GOT3 (cell line): Measurements from ENCODE around the gene GRPEL1.

Source experiments
- DNase-seq: peaks from one replicate; lab custom pipeline; 2025; ENCODE audit warnings: mixed read lengths; lab: John Stamatoyannopoulos, UW

GRPEL1 gene

GRCh38 chr4:7063362-7063761, 4.5 kb downstream of the GRPEL1 start:
- DNase-seq, result no peak

- no peak for DNase-seq
Measured at GRCh38 chr4:7062816-7063215, 5.0 kb downstream of the GRPEL1 start.

GRCh38 chr4:7061815-7062214, 6.0 kb downstream of the GRPEL1 start:
- no peak for DNase-seq

DNA sequence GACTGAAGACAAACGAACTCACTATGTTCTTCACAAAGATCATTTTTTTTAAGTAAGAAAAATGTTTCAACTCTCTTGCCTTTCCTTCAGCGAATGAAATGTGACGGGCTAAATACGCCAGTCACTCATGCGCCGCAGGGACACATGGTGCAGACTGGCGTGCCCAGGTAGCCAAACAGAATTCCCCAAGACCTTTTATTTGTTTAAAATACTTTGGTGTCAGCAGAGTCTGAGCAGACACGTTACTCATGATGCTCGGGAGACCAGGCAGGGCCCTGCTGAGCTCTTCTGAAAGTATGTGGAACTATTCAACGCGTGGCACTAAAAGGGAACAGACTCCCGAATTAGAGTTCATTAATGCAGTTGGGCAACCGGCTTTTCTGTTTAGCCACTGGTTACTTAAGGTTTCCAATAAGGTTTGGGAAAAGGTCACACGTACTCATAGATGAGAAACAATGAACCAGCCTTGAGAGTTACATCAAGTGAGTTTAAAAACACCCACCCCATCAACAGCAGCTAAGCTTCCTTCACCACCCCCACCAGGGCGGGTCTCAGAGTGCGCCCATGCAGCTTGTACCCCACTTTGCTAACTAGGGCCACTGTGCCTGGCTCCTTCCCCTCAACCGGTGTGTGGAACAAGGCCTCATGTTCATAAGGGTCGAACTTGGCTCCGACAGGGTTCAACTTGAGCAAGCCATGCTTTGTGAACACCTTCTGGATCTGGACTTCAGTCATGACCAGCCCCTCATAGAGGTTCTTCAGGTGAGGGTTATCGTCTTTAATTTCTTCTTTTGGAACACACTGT, 7.3 kb downstream of the GRPEL1 start:
- DNase-seq, result no peak

GRCh38 chr4:7059662-7060061, 8.2 kb downstream of the GRPEL1 start:
- no peak for DNase-seq

- DNase-seq, result no peak
Measured at GRCh38 chr4:7058792-7059191, 9.1 kb downstream of the GRPEL1 start.

DNA sequence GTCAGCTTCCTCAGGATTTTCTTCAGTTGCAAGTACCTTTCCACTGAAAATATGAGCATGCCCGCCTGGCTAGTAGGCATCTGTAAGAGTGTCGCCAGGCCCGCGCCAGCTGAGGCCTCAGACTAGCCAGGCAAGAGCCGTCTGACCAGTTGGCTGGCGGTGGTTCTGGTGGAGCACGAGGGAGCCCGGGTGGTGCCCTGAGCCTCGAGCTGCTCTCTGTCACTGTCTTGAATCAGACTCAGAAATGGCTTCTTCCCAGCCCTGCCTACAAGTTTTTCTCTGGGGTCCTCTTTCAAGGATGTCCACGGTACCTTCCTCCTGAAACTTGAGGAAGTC, 11.9 kb downstream of the GRPEL1 start:
- no peak for DNase-seq

DNA sequence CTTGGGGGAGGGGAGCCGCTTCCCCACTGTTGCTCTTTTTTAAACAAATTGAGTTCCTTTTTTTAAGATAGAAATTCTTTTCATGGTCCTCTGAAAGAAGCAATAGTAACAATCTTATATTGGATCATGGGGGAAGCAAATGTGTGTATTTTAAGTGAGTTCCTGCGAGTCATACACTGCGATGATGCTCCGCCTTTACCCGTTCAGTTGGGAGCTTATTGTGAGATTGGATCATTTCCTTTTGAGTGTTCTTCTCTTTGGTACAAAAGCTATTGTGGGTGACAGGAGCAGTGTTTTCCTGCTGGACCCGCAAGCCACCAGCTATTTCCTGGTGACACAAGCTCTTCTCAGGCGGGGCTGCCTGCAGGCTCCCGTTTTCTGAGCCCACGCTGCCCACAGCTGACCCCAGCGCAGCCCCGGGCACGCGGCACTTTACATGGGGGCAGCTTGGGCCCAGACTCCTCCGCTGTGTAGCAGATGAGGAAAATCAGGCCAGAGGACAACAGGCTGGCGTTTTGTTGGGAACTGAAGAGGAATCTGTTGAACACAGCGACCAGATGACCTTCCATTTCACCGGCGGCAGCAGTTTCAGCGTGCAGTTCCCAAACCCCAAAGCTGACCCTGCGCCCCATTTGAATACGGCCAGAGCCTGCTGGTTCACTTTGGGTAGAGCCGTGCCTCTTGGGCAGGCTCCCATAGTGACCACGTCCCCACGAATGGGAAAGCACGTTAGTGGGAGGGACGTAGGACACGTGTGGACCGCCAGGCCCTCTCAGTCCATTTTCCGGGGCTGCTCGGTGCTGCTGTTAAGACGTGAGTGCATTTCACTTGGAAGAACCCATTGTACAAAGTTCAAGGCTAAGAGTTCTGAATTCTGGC, 12.5 kb downstream of the GRPEL1 start:
- DNase-seq, result no peak

- no peak for DNase-seq
Measured at GRCh38 chr4:7054106-7054880, 13.6 kb downstream of the GRPEL1 start.

GRCh38 chr4:7052923-7053715, 14.7 kb downstream of the GRPEL1 start:
- no peak for DNase-seq

DNA sequence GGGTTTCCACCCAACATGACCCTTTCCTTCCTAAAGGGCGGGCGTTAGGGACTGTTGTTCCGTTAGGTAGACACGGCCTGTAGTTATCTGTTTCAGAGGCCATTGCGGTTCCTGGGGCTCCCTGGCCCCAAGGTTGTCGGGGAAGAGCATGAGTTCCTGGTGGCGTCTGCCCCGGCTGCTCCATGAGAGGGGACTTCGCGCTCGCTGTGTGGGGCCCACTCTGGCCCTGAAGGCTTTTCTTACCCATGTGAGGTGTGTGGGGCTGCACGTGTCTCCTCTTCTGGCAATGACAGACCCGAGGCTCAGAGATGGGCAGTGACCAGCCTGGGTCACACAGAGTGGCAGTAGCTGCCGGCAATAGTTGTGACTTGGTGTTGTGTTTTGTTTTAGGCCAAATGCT, 15.6 kb downstream of the GRPEL1 start:
- no peak for DNase-seq

- DNase-seq, result no peak
Measured at GRCh38 chr4:7051905-7052304, 16.0 kb downstream of the GRPEL1 start.

- DNase-seq, result no peak
Measured at GRCh38 chr4:7051144-7051495, 16.7 kb downstream of the GRPEL1 start.

GRCh38 chr4:7050481-7051143, 17.3 kb downstream of the GRPEL1 start:
- no peak for DNase-seq

GRCh38 chr4:7049739-7050138, 18.1 kb downstream of the GRPEL1 start:
- no peak for DNase-seq

- no peak for DNase-seq
Measured at GRCh38 chr4:7049295-7049694, 18.6 kb downstream of the GRPEL1 start.

- DNase-seq, result no peak
Measured at GRCh38 chr4:7048642-7049041, 19.2 kb downstream of the GRPEL1 start.

DNA sequence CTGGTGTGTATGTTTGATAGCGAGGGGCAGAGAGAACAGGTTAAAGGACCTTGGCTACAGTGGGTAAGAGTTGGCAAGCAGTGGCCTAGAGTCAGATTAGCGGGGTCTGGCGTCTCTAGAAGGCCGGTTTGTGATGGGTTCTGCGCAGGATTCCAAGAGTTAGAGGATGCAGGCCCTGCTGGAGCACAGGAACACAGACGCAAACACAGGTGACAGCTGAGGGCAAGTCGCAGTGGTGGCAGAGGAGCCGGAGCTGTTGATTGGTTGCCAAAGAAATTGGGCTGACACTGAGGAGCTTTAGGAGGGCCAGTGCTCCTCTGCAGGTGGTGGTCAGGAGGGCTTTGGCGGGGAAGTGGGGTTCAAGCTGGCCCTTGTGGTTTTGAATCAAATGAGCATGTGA, 20.9 kb downstream of the GRPEL1 start:
- DNase-seq, result no peak

- no peak for DNase-seq
Measured at GRCh38 chr4:7045961-7046921, 21.6 kb downstream of the GRPEL1 start.

DNA sequence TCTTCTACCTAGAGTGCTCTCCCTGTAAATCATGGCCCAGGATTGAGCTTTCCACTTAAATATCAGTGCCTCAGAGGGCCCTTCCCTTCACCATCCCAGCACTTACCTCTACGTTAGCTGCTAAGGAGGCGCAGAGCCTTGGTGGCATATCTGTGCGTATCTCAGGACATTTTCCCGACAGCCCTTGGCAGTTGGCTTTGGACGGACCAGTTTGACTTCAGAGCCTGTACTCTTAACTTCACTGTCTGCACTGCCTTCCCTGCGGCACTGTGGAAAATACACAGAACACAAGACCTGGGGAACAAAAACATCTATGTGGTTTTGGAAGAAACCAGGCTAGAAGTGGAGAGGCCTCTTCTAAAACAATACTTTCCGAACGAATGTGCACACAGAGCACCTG, 22.3 kb downstream of the GRPEL1 start:
- no peak for DNase-seq
